ENCODE data around the gene TSC2.
"Not testable (repeated sequence)": the region's sequence is repeated elsewhere in the genome, so short reads cannot be mapped to it uniquely, and the experiment has no call there.

The TSC2 gene

DNA sequence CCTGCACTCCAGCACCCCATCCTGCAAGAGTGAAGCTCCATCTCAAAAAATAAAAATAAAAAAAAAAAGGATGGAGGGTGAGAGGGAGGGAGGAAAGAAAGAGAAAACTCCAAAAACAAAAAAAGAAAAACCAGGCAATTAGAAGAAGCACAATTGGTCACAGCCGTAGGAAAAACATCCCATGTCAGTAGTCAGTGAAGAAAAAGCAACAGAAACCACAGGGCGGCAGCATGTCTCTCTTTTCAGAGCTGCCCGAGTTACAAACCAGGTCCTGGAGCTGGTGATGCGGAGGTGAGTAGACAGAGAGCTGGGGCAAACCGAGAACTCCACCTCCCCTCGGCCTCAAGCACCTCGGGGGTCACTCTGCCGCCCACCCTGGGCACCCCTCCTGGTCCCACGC lies 73.5 kb downstream of the TSC2 start:
- peak; percentile 33 for DNase-seq (ENCODE audit: low read depth)
- H3K4me3 ChIP-seq (ENCODE audit: low read depth, low read length) = not testable (repeated sequence)
- peak; percentile 5 for TF ChIP-seq CTCF (IDR thresholded peaks at IDR 0.05; ENCODE audit: low read depth, low read length)

DNA sequence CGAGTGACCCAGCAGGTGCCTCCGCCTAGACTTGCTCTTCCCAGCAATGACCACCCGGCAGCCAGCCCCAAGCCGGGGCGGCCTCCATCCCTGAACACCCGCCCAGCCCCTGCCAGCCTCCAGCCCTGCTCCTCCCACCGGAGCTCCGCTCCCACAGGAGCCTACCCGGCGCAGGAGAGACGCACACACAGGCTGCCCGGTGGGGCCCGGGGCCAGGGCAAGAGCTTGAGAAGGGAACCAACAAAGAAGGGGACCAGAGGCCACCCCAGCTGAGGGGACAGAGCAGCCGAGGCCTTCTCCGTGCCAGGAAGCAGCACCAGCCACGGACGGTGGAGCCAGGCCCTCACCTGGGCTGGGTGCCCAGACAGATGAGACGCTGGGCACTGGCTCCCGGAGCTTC lies 74.1 kb downstream of the TSC2 start:
- TF ChIP-seq CTCF (IDR thresholded peaks at IDR 0.05; ENCODE audit: low read depth, low read length) = no peak
- TF ChIP-seq MYC (IDR thresholded peaks at IDR 0.05; ENCODE audit: low read depth, low read length) = no peak
- no peak for TF ChIP-seq MAX (IDR thresholded peaks at IDR 0.05; ENCODE audit: low read depth, low read length)
- no peak for TF ChIP-seq POLR2A (IDR thresholded peaks at IDR 0.05; ENCODE audit: extremely low read depth, insufficient read length)
- no peak overlapping the region for H3K4me3 ChIP-seq (ENCODE audit: low read depth, low read length)
- no peak for DNase-seq (ENCODE audit: low read depth)

- no peak for TF ChIP-seq CTCF (IDR thresholded peaks at IDR 0.05; ENCODE audit: low read depth, low read length)
- no peak for TF ChIP-seq MYC (IDR thresholded peaks at IDR 0.05; ENCODE audit: low read depth, low read length)
- no peak for TF ChIP-seq MAX (IDR thresholded peaks at IDR 0.05; ENCODE audit: low read depth, low read length)
- no peak for TF ChIP-seq POLR2A (IDR thresholded peaks at IDR 0.05; ENCODE audit: extremely low read depth, insufficient read length)
- no peak for DNase-seq (ENCODE audit: low read depth)
- H3K4me3 ChIP-seq (ENCODE audit: low read depth, low read length) = no peak overlapping the region
These were observed 74.6 kb downstream of the TSC2 start for GRCh38 chr16:2122429-2122828.

GRCh38 chr16:2122934-2123683 lies 75.3 kb downstream of the TSC2 start:
- H3K4me3 ChIP-seq (ENCODE audit: low read depth, low read length) = not testable (repeated sequence)

DNA sequence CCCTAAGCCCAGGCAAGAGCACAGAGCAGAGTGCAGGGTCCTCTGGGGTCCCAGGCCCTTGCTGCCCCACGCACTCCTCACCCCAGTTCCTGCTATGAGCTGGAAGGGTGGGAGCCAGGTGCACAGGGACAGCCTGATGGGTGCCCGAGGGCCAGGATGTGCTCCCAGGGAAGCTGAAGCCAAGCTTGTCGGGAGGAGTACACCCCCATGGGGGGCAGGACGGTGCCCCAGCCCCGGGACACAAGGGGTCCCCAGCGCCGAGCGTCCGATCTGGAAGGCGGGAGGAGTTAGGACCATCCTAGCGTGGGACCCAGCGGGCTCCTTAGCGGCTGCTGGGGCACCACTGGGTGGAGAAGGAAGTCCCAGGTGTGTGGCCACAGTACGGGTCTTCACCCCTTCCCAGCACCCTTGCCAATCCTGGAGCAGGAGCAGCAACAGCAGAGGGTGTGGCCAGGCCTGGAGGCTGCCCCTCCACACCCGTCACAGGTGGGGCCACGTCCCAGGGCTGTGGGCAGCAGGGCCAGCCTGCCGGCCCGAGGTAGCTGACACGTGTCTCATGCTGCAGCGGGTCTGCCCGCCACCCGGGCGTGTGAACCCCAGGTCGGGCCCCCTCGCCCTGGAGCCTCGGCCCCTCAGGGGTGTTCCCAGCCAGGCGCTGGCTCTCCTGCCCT lies 76.1 kb downstream of the TSC2 start:
- not testable (repeated sequence) for DNase-seq (ENCODE audit: low read depth); H3K4me3 ChIP-seq (ENCODE audit: low read depth, low read length)

More at GRCh38 chr16:2122934-2123683, 75.3 kb downstream of the TSC2 start:
- DNase-seq (ENCODE audit: low read depth) = not testable (repeated sequence)

GRCh38 chr16:2124377-2124693 lies 76.5 kb downstream of the TSC2 start:
- not testable (repeated sequence) for H3K4me3 ChIP-seq (ENCODE audit: low read depth, low read length)
- peak; percentile 12 for DNase-seq (ENCODE audit: low read depth)

- DNase-seq (ENCODE audit: low read depth) = peak; percentile 78
- H3K4me3 ChIP-seq (ENCODE audit: low read depth, low read length) = peak overlapping the region; percentile 25
These were observed 77.1 kb downstream of the TSC2 start for GRCh38 chr16:2124694-2125444.

DNA sequence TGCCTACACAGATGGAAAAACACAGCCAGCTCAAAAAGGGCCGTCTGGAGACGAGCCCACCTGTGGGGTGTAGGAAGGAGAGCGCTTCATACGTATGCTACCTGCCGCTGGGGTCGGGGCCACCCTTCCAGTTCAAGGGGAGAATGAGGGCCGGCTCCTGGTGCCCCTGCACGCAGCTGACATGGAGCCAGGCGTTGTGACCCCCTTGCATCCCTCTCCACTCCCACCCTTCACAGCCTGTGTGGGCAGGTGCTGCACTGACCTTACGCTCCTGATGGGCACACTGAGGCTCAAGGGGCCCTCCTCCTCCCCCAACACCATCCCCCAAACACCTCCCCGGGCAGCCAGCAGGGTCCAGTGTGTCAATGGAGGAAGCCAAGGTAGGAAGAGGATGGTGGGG lies 77.8 kb downstream of the TSC2 start:
- not testable (repeated sequence) for DNase-seq (ENCODE audit: low read depth)
- H3K4me3 ChIP-seq (ENCODE audit: low read depth, low read length) = peak overlapping the region; percentile 25

DNA sequence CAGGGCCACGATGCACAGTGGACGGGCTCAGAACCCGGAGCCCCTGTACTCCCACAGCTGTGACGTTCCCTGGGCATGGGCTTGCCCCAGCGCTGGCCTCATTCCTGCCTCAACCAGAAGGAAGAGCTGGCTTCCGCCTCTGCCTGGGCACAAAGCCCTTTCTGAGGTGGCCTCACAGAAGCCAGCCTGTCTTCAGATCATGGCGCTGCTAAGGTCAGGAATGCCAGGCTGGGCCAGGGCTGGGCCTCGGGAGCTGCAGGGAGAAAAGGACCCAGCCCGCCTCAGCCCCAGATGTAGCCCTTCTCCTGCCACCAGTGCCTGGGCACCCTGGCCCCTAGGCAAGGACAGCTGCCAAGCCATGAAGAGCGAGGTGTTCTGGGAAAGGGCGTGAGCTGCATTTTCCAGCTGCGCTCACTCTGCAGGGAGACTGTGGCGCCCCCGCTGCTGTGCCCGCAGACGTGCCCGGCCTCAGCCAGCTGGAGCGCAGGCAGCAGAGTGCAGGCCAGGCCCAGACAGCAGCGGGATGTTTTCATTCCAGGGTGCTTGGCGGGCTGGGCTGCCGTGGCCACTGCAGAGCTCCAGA lies 78.5 kb downstream of the TSC2 start:
- not testable (repeated sequence) for DNase-seq (ENCODE audit: low read depth); H3K4me3 ChIP-seq (ENCODE audit: low read depth, low read length)

DNA sequence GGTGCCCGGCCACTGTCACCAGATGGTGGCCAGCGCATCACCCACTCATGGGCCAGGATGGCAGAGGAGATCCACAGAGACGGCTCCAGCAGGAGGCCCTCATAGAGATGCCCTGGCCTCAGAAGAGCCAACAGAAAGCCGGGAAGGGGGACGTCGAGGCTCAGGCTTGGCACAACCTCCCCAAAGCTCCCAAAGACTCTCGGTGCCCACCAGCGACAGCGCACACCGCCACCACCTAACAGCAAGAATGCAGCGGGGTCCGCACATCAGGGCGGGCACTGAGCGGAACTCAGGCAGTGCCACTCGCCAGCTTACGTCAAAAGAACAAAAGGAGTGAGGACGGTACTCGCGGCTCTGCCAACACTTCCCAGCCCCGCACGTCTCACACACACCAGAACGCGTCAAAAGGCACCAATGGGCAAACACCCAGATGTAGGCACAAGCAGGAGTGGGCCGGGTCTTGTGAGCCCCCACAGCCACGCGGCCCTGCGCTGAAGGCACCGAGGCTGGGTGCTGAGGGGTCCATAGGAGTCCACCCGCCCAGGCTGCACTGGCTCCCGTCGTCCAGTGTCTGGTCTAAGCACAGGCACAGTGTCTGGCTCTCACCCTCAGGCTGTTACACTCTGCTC lies 79.3 kb downstream of the TSC2 start:
- not testable (repeated sequence) for DNase-seq (ENCODE audit: low read depth); H3K4me3 ChIP-seq (ENCODE audit: low read depth, low read length)

DNA sequence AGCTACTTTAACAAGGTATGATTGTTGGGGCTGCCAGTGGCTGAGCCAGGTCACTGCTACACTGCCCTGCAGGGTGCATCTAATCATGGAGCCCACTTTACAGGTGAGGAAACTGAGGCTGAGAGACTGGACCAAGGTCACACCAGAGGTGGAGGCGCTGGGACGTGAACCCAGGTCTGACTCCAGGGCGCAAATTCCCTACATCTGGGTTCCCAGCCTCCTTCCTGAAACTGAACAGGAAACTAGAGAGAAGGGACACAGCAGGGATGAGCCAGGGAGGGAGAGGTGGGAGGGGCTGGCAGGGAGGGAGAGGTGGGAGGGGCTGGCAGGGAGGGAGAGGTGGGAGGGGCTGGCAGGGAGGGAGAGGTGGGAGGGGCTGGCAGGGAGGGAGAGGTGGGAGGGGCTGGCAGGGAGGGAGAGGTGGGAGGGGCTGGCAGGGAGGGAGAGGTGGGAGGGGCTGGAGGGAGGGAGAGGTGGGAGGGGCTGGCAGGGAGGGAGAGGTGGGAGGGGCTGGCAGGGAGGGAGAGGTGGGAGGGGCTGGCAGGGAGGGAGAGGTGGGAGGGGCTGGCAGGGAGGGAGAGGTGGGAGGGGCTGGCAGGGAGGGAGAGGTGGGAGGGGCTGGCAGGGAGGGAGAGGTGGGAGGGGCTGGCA lies 80.0 kb downstream of the TSC2 start:
- not testable (repeated sequence) for H3K4me3 ChIP-seq (ENCODE audit: low read depth, low read length)
- peak; percentile 35 for DNase-seq (ENCODE audit: low read depth)

DNA sequence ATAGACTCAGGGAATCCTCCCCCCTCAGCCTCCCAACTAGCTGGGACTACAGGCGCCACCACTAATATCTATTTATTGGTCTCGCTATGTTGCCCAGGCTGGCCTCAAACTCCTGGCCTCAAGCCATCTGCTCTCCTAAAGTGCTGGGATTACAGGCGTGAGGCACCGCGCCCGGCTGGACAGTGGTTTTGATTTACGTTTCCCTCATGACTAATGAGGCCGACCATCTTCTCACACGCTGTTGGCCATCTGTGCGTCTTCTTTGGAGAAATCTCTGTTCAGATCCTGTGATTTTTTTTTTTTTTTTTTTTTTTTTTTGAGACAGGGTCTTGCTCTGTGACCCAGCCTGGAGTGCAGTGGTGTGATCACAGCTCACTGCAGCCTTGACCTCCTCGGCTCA lies 81.5 kb downstream of the TSC2 start:
- not testable (repeated sequence) for H3K4me3 ChIP-seq (ENCODE audit: low read depth, low read length)

More for the DNA sequence above, 81.5 kb downstream of the TSC2 start:
- DNase-seq (ENCODE audit: low read depth) = not testable (repeated sequence)
